HG02870 (cell line): ENCODE data around the gene BOK.

Experiments
- ATAC-seq: cut with Tn5 transposase; IDR thresholded peaks from one replicate; pipeline ENCODE4 v1.9.1; 2021; ENCODE audit warnings: mild to moderate bottlenecking, moderate library complexity; ENCODE audit not compliant: unreplicated experiment

The BOK gene

DNA sequence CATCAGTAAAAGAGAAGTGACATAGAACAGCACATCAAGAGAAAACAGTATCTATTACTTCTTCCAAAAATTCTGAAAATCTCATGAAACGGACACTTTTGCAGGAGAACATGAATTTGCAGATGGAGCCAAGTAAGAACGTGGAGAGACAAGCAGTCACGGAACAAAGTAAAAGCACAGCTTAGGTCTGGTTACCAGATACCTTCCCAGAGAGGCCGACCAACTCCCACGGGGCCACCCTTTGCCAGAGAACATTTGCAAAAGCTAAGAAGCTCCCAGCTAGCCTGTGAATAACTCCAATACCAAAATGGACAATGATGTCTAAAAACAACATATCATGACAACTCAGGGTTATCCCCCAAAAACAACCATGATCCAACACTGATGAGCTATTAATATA, 39.5 kb downstream of the BOK start:
- ATAC-seq = no peak

DNA sequence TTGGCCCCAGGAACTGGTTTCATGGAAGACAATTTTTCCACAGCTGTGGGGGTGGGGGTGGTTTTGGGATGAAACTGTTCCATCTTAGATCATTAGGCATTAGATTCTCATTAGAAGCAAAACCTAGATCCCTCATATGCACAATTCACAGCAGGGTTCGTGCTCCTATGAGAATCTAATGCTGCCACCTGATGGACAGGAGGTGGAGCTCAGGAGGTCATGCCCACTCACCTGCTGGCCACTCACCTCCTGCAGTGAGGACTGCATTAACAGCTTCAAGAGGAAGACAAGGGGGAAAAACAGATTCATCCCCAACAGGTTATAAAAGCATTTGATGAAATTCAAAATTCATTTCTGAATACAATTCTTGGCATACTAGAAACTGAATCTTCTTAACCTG, 39.9 kb downstream of the BOK start:
- ATAC-seq = no peak

DNA sequence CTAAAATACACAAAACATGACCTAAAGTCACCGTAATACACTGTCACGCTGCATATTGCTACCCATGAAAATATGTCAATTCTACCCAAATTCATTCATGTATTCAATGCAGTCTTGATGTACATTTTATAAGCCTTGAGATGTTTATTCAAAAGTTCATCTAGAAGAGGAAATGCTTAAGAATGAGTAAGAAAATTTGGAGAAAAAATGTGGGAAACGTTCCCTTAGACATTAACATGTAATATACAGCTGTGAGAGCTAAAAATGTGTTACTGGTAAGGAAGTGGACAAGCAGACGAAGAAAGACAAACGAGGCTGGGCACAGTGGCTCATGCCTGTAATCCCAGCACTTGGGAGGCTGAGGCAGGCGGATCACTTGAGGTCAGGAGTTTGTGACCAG, 41.1 kb downstream of the BOK start:
- no peak for ATAC-seq

DNA sequence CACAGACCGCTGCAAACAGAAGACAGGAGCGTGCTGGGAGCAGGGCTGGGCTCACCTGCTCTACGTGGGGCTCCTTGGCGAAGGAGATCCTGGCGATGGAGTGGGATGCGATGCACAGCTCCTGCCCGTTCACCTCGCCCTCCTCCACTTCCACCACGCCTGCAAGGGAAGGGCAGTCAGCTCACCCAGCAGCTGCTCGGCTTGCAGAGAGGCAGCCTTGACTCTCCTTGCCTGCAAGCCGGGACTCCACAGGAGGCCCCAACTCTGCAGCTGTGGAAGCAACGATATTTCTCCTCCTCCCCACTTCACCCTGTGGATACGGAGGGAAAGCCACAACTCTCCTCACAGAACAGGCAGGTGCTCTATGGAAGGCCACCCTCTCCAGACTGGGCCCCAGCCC, 43.3 kb downstream of the BOK start:
- ATAC-seq = no peak

DNA sequence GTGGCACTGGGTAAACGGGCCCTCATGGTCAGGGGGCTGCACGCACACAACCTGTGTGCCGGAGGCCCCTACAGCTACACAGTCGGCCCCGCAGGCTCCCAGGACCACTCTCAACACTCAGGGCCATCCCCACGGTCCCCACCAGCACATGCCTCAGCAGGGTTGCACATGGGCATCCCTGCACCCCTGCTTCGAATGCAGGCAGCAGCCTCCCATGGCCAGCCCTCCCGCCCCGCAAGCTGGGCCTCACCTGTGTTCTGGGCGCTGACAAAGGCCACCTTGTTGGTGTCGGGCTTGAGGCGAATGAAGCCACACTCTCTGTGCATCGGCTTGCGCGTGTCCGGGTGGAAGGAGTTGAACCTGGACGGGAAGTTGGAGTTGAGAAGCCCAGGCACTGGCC, 44.2 kb downstream of the BOK start:
- ATAC-seq = no peak

DNA sequence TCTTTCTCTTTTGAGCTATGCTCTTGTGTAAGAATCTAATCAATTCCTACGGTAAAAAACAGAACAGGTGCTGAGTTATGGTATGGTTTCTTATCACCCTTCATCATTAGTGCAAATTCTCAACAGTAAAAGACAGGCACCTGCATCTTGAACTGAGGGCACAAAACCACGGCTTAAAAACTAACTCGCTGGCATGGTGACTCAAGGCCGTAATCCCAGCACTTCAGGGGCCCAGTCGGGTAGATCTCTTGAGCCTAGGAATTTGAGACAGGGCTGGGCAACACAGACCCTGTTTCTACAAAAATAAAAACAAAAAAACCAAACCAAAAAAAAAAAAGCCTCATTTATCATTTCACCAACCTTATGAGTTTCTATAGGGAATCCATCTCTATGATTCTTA, 45.1 kb downstream of the BOK start:
- no peak for ATAC-seq

DNA sequence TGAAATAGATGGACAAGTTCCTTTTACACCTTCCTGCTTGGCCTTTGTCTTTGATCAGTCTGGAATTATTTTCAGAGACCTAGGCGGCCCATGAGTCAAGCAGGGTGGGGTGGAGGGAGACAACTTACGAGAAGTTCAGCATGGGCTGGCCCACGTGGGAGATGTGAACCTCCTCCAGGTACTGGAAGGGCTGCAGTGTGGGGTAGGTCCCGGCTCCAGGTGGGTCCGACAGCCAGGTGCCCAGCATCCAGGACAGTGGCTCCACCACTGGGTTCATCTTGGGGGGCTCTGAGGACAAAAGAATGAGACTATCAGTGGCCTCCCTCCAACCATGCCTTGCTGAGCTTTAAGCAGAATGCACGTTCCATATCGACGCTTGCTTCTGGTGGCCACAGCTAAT, 47.6 kb downstream of the BOK start:
- ATAC-seq = no peak

DNA sequence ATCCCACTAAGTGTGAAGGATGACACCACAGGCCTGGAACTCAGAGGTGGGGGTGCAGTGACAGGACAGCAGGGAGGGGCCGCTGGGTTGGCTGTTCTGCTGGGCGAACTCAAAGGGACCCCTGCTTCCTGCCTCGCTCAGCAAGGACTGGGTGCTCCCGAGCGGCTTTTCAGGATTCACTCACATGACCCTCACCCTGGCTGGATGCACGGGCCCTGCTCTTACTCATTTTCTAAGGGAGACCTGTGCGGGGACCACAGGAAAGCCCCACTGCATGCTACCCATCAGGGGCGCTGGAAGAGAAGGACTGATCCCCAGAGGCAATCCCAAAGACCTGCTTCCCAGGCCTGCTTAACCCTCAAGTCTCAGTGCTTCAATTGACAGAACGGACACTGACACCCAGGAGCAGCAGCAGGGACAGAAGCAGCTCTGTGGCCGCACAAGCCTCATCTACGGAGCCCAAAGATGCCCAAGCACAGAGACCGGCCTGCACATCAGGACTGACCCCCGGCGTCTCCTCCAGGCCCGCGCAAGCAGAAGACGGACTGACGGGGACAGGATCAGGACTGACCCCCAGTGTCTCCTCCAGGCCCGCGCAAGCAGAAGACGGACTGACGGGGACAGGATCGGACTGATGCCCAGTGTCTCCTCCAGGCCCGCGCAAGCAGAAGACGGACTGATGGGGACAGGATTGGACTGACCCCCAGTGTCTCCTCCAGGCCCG, 48.8 kb downstream of the BOK start:
- no peak for ATAC-seq

DNA sequence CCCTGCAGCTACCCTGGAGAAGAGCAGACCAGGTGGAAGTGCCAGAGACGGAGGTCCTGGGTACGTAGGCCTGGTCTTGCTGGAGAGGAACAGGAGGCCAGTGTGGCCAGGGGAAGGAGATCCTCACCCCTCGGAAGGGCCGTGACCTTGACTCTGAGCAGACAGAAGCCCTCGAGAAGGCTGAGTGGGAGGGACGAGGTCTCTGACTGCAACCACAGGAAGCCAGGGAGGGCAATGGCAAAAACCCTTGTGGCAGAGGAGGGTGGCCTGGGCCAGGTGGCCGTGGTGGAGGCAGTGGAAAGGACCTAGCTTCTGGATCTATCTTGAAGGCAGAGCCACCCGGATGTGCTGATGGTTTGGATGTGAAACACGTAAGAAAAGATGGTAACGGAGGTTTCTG, 50.3 kb downstream of the BOK start:
- no peak for ATAC-seq

DNA sequence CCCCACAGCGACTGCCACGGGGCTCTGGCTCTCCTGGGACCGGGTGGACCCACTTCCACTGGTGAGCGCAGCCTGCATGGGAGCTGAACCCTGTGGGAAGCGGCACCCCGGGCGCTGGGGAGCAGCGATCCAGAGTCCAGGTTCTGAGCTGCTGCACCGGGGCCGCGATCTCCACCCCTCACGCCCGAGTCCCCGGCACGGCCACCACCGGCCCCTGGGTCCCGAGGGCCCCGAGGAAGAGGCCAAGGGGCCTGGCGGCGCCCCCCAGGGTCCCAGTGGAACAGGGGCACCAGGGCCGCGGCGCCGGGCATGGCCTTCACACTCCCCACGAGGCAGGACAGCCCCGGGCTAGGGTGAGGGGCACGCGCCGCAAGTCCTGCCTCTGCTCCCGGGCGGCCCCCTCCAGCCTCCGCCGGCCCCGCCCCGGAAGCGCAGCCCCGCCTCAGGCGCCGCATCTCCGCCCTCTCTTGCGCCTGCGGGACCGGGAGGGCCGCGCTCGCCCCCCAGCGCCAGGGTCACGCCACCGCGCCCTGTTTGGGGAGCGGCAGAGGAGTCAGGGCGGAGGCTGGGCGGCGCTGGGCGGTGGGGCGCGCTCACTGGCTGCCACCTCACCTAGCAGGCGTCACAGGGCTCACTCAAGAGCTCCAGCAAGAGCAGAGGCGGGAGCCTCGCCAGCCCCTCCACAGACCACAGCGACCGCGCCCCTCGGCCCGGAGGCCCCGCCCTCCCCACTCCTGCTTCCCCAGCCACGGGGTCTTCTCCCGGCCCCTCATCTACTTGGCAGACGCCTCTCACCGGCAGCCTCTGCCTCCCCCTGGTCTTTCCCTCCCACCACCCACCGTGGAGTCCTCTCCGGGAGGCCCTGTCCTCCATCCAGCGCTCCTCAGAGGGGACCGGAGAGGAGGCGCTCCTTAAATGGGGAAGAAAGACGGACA, 51.6 kb downstream of the BOK start:
- peak; percentile 89 for ATAC-seq

DNA sequence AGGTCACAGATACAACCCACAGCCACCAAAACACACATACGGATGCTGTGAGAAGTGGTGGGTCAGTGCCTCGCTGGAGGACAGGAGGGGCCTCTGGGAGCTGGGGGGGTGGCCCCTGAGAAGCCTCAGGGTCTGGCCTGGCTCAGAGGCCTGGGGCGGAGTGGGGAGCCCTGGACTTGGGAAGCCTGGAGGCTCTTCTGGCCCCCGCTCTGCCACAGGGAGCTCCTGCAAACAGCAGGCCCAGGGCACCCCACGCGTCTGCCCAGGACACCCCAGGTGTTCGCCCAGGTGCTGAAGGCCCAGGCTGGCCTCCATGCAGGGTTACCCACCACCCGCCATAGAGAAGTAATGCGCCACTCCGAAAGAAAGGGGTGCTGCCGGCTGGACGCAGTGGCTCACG, 52.5 kb downstream of the BOK start:
- no peak for ATAC-seq

DNA sequence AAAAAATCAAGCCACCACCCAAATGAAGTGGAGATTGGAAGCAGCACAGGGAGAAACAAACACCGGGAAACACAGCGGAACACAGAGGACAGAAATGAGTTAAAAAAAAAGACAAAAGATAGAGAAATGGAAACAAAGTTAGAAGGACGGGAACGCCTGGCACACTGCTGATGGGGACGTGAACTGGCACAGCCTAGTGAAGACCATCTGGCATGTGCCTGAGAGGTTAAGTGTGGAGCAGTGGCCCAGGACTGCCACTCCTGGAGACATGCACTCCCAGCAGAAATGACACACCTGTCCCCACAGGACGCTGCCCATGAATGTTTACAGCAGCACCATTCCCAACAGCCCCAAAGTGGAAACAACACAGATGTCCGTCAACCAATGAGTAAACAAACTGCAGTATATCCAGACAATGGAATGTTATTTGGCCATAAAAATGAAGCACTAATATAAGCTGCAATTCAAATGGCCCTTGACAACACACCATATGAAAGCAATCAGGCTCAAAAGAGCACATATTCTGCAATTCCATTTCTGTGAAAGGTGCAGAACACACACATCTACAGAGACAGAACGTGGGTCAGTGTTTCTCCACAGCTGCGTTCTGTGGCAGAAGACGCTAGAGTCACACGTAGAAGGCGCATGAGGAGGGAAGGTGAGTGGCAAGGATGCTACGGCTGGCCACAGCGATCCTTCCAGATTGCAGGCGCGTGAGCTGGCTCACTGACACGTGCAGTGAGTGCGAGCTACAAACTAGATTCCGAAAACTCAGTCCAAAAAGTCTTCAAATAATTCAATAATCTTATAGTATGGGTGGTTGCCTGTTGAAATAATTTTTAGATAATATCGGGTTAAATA, 53.8 kb downstream of the BOK start:
- no peak for ATAC-seq

DNA sequence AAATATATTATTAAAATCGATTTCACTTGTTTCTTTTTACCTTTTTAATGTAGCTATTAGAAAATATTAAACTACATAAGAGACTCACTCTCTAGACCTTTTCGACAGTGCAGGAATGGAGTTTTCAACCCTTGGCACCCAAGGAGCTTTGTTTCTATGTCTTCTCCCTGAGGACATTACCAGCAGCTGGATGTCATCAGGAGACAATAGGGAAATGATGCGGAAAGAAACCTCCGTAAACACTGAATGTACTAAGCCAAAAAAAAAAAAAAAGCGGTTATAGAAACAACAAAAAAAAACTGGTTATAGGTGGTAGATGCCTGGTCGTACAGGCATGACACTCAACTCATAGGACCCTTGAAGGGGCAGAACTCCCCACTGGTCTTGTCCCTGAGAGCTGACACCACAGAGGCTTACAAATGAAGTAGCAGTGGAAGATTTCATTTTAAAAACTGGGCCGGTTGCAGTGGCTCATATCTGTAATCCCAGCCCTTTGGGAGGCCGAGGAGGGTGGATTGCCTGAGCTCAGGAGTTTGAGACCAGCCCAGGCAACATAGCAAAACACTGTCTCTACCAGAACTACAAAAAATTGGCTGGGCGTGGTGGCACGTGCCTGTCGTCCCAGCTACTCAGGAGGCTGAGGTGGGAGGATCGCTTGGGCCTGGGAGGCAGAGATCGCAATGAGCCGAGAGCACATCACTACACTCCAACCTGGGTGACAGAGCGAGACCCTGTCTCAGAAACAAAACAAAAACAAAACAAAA, 54.7 kb downstream of the BOK start:
- ATAC-seq = no peak

DNA sequence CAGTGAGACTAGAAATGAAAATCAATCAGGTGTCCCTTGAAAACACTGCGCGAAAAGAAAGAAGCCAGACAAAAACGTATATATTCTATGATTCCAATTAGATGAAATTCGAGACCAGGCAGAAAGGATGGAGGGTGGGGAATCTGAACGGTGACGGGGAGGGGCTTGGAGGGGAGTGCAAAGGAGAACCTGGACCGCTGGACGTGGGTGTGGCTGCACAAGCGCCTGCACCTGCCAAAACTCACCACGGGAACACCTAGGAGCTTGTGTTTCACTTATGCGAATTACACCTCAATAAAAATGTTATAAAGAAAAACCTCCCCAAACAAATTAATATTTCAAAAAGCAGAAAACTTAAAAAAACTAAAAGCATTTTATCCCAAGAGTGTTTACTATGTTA, 56.5 kb downstream of the BOK start:
- no peak for ATAC-seq

DNA sequence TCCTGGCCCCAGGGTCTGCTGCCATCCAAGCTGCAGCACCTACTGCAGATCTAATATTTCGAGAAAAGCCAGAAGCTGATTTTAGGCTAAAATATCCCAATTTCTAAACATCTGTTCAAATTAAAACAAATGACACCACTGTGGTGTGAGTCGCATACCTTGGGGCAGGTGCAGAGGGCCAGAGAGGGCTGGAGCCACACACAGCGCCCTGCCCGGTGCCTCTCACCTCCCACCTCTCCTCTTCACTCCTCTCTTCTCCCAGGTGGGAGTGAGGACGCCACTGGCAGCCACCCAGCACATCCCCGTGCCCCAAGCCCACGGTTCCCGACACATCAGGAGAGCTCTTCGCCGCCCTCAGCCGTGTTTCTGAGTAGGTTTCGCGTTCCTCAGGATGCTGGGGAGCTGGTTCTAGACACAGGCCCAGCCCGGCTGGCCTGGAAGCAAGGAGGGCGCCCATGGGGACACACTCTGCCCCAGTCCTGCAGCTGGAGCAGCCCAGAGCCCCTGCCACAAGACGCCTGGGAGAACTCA, 57.0 kb downstream of the BOK start:
- ATAC-seq = no peak

DNA sequence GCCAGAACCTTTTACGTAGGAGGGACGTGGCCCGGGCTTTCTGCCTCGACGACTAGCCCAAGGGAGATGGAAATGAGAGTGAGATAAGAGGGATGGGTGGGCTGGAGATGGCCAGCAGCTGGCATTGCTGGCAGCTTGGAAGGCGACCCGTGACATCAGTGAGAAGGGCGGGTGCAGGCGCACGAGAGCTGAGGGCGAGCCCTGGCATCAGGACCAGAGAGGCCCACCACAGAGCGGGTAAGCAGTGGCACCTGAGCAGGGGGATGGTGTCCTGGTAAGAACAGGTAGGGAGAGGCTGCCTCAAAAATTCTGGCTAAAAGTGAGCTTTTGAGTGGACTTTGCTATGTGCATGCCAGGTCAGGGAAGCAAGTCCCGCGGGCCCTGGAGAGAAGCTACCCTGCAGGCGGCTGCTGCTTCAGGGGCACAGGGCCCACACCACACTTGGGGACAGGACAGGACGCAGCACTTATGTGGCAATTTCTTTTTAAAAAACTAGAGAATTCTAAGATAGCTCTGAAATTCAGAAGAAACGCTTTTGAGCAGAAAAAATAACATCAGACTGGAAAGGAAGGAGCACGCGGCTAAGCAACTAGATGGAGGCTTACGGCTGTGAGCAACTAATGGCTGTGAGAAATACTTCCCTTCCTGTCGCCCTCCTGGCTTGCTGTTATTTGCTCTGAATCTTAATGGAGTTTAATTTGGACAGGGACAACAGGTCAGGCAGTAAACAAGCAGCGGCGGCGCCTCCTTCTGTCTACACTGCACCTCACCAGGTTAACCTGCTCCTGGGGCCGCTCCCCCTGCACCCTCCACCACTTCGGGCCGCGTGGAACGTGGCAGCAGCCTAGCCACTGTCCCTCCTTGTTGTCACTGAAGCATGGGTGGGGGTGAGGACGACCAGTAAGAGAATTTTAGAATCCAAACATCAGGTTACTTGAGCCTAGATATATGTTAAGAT, 57.9 kb downstream of the BOK start:
- no peak for ATAC-seq

DNA sequence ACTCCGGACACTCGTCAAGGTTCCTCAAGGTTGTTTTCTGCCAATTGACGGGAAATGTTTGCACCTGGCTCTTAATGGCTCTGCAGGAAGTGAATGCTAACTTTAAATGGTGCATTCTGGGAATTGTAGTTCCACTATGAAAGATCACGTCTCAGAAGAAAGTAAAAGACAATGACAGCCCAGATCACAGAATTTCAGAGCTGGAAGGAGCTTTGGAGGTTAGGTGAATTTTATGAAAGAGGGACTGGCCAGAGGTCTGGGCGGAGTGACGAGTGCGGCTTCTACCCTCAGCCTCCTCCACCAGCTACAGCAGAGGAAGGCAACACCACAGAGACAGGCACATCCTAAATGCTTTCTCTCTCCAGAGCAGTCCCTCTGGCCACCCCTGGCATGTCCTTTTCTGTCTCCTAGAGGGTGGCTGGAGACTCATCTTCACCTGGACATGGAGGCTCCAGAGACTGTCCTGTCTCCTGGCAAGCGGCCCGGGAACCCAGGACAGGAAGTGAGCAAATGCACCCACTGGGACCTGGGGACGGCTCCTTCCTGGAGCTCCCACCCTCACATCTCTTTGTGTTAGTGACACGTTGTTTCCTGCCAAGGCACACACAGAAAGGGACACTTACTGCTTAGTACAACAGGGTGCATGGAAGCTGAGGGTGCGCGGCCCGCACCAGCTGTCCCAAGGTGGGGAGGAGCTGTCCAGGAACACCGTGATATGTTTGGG, 59.0 kb downstream of the BOK start:
- ATAC-seq = no peak

DNA sequence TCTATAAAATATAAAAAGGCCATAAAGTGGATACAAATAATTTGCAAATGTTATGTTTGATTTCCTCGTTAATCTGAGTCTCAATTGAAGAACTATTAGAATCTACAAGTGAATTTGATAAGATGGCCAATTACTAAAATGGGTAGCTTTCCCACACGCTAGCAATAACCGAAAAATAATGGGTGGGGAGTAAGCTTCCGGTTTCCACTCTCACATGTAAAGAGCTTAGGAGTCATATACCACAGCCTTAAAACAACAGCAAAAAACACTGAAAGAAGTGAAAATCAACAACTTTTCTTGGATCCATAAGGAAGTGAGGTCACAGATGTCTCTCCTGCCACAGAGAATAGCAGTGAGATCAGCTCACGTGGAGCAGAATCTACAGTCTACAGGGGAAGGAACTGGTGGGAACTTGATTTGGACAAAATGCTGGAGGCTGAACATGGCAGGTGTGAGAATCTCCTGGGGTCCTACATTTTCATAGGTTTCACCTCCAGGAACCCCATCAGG, 59.8 kb downstream of the BOK start:
- no peak for ATAC-seq
